ENCODE results near the gene PEX11B. TPM values are rescaled to one million over a fixed set of nuclear protein-coding genes. Genes with fewer than 3 reads are reported as not detected.

Gene PEX11B
- total and polyA plus RNA-seq, 11 donors, result 17.7 to 29.8 (median 24.5) TPM

- intact Hi-C loops (cut with DNase I), result loop anchor here in 7 of 10 donors (5.0 to 10.0 kb wide), 3 partner anchors 38 to 101 kb away; partner anchors contain the start of genes PEX11B (in 5 of the 7) and PIAS3 (in 3 of the 7)
- DNase-seq, result no peak
These were observed 36.9 kb upstream of the PEX11B start for GRCh38 chr1:145955436-145955835.

GRCh38 chr1:145953861-145954260 lies 35.3 kb upstream of the PEX11B start:
- intact Hi-C loops (cut with DNase I), result loop anchor here in 2 of 10 donors (1.0 to 10.0 kb wide), 2 partner anchors 12 to 99 kb away; partner anchors contain the start of gene PIAS3 (in 1 of the 2)
- 86 to 94% (median 89%) methylated on average over 6 of the region's 6 CpGs for WGBS, 4 donors
- Histone ChIP-seq H3K4me1 (peaks cover 16 to 60% (median 44%) of the 10 kb centered on the region in 12 donors), H3K36me3 (peaks cover 0 to 26% (median 6%) of the 10 kb centered on the region in 9 donors), H3K27me3 (no peaks in the 10 kb centered on the region), H3K9me3 (no peaks in the 10 kb centered on the region), H3K4me3 (no peak overlapping the region), H3K27ac (no peak overlapping the region)
- ATAC-seq (no peak), DNase-seq (no peak)
- TF ChIP-seq CTCF (IDR thresholded peaks at IDR 0.05) (no peak), POLR2A (IDR thresholded peaks at IDR 0.05) (no peak)

More at GRCh38 chr1:145955436-145955835, 36.9 kb upstream of the PEX11B start:
- no peaks in the 10 kb centered on the region for H3K9me3 ChIP-seq
- ATAC-seq, result no peak
- H3K4me1 ChIP-seq, result peaks cover 14 to 73% (median 42%) of the 10 kb centered on the region in 12 donors
- H3K27me3 ChIP-seq, result no peaks in the 10 kb centered on the region
- peak overlapping the region in 5 of 12 donors; percentile 69 to 87 (median 81) for H3K4me3 ChIP-seq
- TF ChIP-seq CTCF (IDR thresholded peaks at IDR 0.05) (no peak), POLR2A (IDR thresholded peaks at IDR 0.05) (no peak)
- peaks cover 0 to 23% (median 6%) of the 10 kb centered on the region in 9 donors for H3K36me3 ChIP-seq
- peak overlapping the region in 10 of 12 donors; percentile 1 to 100 (median 96) for H3K27ac ChIP-seq
- WGBS, 4 donors, result 10 to 29% (median 16%) methylated on average over 2 of the region's 2 CpGs

GRCh38 chr1:145952903-145953302 lies 34.4 kb upstream of the PEX11B start:
- Histone ChIP-seq H3K4me1 (peaks cover 15 to 61% (median 38%) of the 10 kb centered on the region in 12 donors), H3K27me3 (no peaks in the 10 kb centered on the region), H3K36me3 (peaks cover 0 to 33% (median 6%) of the 10 kb centered on the region in 9 donors), H3K4me3 (no peak overlapping the region), H3K27ac (no peak overlapping the region), H3K9me3 (no peaks in the 10 kb centered on the region)
- intact Hi-C loops (cut with DNase I), result loop anchor here in 1 of 10 donors (10.0 kb wide), 1 partner anchor 98 kb away; the partner anchor contains the start of gene PIAS3
- DNase-seq (no peak), ATAC-seq (no peak)
- WGBS, 4 donors, result 94 to 100% (median 98%) methylated on average over 3 of the region's 3 CpGs
- TF ChIP-seq POLR2A (IDR thresholded peaks at IDR 0.05) (no peak), CTCF (IDR thresholded peaks at IDR 0.05) (no peak)

- H3K4me3 ChIP-seq, result no peak overlapping the region
- intact Hi-C loops (cut with DNase I), result loop anchor here in 1 of 10 donors (10.0 kb wide), 1 partner anchor 97 kb away; the partner anchor contains the start of gene PIAS3
These were observed 33.0 kb upstream of the PEX11B start for GRCh38 chr1:145951526-145951925.

More at GRCh38 chr1:145951526-145951925, 33.0 kb upstream of the PEX11B start:
- DNase-seq (no peak), ATAC-seq (no peak)
- Histone ChIP-seq H3K27me3 (no peaks in the 10 kb centered on the region), H3K36me3 (peaks cover 0 to 45% (median 17%) of the 10 kb centered on the region in 9 donors), H3K27ac (no peak overlapping the region), H3K4me1 (peaks cover 13 to 62% (median 33%) of the 10 kb centered on the region in 12 donors), H3K9me3 (no peaks in the 10 kb centered on the region)
- WGBS, 4 donors, result 81 to 91% (median 89%) methylated on average over 1 of the region's 1 CpG
- TF ChIP-seq CTCF (IDR thresholded peaks at IDR 0.05) (no peak), POLR2A (IDR thresholded peaks at IDR 0.05) (no peak)

Data from heart left ventricle (tissue), 16 donors.